HEK293T (cell line): ENCODE data around the gene IGLL1.

Source experiments
- ARNT ChIP-seq: fragments of 450-650 bp; IDR thresholded peaks from 2 replicates; pipeline ENCODE4 v1.6.1; 2017; ENCODE audit warnings: mild to moderate bottlenecking
- BHLHE40 ChIP-seq: fragments of 450-650 bp; IDR thresholded peaks from 2 replicates; pipeline ENCODE4 v1.6.1; 2016; ENCODE audit warnings: mild to moderate bottlenecking, moderate library complexity, borderline replicate concordance
- ELF4 ChIP-seq: fragments of 450-650 bp; IDR thresholded peaks from 2 replicates; pipeline ENCODE4 v1.6.1; 2017; ENCODE audit warnings: antibody characterized with exemption
- FOXA1 ChIP-seq: fragments of 450-650 bp; IDR thresholded peaks from 2 replicates; pipeline ENCODE4 v1.6.1; 2016; ENCODE audit warnings: mild to moderate bottlenecking
- HDGF ChIP-seq: fragments of 450-650 bp; IDR thresholded peaks from 2 replicates; pipeline ENCODE4 v1.6.1; 2017; ENCODE audit warnings: antibody characterized with exemption, borderline replicate concordance
- L3MBTL2 ChIP-seq: fragments of 450-650 bp; conservative IDR thresholded peaks from 2 replicates; pipeline ENCODE4 v1.6.1; 2016; ENCODE audit warnings: mild to moderate bottlenecking
- PKNOX1 ChIP-seq: fragments of 450-650 bp; IDR thresholded peaks from 2 replicates; pipeline ENCODE4 v1.6.1; 2016
- SUZ12 ChIP-seq: fragments of 450-650 bp; IDR thresholded peaks from 2 replicates; pipeline ENCODE4 v1.6.1; 2016; ENCODE audit warnings: mild to moderate bottlenecking
- TARDBP ChIP-seq: fragments of 450-650 bp; IDR thresholded peaks from 2 replicates; pipeline ENCODE4 v1.6.1; 2016
- ZNF384 ChIP-seq: fragments of 450-650 bp; IDR thresholded peaks from 2 replicates; pipeline ENCODE4 v1.6.1; 2016

- TF ChIP-seq ZNF384 (no peak), HDGF (no peak), ELF4 (no peak), FOXA1 (no peak), L3MBTL2 (no peak), ARNT (no peak), TARDBP (no peak), SUZ12 (no peak), BHLHE40 (no peak), PKNOX1 (no peak)
Measured at GRCh38 chr22:23530766-23531282, 49.3 kb downstream of the IGLL1 start.
